IPS-NIHi7 (cell line): Measurements from ENCODE around the gene ING1.

Experiments used
- DNase-seq: peaks from one replicate; pipeline ENCODE4 v3.0.0; 2012; ENCODE audit warnings: mixed read lengths; ENCODE audit errors: extremely low spot score

Gene ING1

DNA sequence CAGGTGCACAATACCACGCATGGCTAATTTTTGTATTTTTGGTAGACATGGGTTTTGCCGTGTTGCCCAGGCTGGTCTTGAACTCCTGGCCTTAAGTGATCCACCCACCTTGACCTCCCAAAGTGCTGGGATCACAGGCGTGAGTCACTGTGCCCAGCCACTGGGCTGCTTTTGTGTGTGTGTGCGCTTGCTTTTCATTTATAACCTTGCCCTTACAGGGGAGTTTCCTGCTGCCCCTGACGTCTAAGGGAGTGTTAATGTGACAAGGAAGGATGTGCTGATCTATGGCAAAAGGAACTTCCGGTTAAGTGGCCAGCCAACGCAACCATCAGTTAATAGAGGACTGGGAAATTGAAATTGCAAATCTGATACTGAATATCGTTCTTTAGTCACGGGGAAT, 57.7 kb downstream of the ING1 start:
- no peak for DNase-seq

DNA sequence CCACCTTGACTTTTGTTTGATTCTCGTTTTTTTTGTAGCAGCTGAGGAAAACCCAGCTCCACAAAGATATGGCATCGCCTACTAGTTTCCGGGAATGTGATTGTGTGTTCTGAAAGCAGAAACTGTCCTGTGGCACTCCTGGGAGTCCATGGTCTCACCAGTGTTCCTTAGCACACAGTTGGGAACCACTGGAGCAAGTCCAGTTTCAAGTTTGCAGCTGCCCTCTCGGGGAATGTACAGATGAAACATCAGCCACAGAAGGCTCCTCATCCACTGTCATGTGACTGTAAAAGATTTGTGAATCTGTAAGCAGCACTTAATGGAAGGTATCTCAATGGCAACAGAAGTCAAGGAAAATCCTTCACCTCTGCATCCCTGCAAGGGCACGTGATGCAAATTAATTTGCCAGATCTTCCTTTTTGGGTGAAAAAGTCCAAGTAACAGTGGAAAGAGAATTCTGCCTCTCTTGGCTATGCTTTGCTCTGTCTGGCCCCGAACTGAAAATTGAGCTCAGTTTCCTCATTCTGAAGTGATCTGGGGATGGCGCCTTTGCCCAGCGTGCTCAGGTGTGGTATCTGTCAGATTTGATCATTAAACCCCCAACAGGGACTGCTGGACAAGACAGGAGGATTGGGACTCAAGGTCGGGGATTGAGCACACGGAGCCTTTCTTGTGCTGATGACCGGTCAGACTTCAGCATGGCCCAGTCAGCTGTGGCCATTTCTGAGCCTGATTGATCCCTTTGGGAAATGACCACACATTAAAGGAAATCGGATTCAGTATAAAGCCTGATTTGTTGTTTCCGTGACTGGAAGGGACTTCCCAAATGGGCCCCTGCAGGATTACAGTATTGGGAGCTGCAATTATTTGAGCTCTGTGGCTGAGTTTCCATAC, 58.8 kb downstream of the ING1 start:
- no peak for DNase-seq
